T-helper 1 cell treated with Interleukin-12 subunit alpha and Interleukin-12 subunit beta and Interleukin-4 antibody, amounts not matched to agents 30 ng/mL and 1 ng/mL, for 36 hours (primary cell): Measurements from ENCODE around the gene HMG20B. TPM values are rescaled to one million over a fixed set of nuclear protein-coding genes. Genes with fewer than 3 reads are reported as not detected.

Experiments used
- intact Hi-C: fragments of 100-400 bp; cut with micrococcal nuclease; formaldehyde crosslinking; loops from one replicate; pipeline ENCODE4 v1.15.1; 2024
- total RNA-seq: library from RNA; stranded (reverse); gene quantifications from 2 replicates; pipeline ENCODE4 v1.2.3, GENCODE V29; 2022

Gene HMG20B
- total RNA-seq, 1 donor from 2014 or later, result 44.3 TPM

DNA sequence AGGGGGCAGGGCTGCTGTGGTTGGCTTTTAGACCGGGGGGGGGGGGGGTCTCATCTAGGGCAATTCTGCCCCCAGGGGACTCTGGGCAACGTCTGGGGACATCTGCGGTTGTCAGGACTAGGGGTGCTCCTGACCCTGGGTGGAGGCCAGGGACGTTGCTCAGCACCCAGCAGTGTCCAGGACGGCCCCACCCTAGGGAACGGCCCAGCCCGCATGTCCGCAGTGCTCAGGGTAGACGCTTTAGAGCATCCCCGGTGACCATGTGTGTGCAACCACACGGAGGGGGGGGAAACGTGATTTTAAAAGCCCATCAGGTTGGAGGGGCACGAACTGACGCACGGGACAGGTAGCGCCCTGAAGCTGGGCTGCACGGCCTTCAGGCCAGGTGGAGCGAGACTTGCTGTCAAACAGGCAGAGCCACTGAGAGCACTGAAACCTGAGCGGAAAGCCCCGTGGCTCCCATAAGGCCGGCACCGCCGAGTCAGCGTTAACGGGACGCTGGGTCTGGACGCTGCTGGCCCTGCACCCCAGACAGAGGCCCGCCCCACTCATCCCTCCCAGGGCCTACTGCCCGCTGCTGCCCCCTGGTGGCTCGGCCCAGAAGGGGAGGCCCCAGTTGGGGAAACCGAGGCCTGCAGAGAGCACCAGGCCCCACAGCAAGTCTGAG is 45.5 kb downstream of the HMG20B start:
- intact Hi-C loops, result loop anchor here (2.0 kb wide), 1 partner anchor 73 kb away; no protein-coding TSS in a partner anchor

GRCh38 chr19:3618811-3619630 is 46.3 kb downstream of the HMG20B start:
- intact Hi-C loops, result loop anchor here (2.0 kb wide), 1 partner anchor 74 kb away; no protein-coding TSS in a partner anchor

- intact Hi-C loops, result loop anchor here (2.0 kb wide), 1 partner anchor 75 kb away; no protein-coding TSS in a partner anchor
Measured at GRCh38 chr19:3619631-3620012, 46.9 kb downstream of the HMG20B start.

- intact Hi-C loops, result no loop called here
Measured at GRCh38 chr19:3620145-3620816, 47.5 kb downstream of the HMG20B start.

- intact Hi-C loops, result no loop called here
Measured at GRCh38 chr19:3620817-3621547, 48.2 kb downstream of the HMG20B start.

- intact Hi-C loops, result no loop called here
Measured at GRCh38 chr19:3621689-3622088, 48.9 kb downstream of the HMG20B start.

DNA sequence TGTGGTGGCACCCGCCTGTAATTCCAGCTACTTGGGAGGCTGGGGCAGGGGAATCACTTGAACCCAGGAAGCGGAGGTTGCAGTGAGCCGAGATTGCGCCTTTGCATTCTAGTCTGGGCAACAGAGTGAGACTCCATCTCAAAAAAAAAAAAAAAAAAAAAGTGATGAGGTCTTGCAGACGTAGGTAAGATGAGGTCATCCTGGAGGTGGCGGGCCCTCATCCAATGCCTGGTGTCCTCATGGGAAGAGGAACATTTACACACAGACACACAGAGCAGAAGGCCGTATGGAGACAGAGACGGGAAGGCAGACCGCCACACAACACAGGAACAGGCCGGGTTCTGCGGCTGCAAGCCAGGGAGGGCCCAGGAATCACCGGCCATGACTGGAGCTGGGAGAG is 49.5 kb downstream of the HMG20B start:
- intact Hi-C loops, result no loop called here

- intact Hi-C loops, result no loop called here
Measured at GRCh38 chr19:3623716-3624115, 51.0 kb downstream of the HMG20B start.

DNA sequence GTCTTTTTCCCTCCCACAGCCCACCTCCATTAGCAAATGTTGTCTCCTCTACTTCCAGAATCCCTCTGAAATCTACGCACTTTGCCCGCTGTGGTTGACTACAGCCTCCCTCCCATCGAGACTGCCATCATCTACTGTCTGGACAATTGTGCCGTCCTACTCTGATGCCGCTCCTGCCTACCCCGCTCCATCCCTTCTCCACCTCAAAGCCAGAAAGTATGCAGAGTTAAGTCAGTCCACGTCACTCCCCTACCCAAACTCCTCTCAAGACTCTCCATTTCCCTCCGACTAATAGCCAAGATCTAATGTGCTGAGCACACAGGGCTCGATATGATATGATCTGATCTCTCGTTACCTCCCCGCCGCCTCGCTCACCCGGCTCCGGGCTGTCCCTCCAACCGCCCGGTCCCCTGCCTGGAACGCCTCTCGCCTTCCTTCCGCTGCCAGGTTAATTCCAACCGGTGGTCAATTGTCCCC is 53.3 kb downstream of the HMG20B start:
- intact Hi-C loops, result loop anchor here (2.0 to 5.0 kb wide), 5 partner anchors 119 to 846 kb away; partner anchors contain the start of genes FZR1 and HDGFL2

DNA sequence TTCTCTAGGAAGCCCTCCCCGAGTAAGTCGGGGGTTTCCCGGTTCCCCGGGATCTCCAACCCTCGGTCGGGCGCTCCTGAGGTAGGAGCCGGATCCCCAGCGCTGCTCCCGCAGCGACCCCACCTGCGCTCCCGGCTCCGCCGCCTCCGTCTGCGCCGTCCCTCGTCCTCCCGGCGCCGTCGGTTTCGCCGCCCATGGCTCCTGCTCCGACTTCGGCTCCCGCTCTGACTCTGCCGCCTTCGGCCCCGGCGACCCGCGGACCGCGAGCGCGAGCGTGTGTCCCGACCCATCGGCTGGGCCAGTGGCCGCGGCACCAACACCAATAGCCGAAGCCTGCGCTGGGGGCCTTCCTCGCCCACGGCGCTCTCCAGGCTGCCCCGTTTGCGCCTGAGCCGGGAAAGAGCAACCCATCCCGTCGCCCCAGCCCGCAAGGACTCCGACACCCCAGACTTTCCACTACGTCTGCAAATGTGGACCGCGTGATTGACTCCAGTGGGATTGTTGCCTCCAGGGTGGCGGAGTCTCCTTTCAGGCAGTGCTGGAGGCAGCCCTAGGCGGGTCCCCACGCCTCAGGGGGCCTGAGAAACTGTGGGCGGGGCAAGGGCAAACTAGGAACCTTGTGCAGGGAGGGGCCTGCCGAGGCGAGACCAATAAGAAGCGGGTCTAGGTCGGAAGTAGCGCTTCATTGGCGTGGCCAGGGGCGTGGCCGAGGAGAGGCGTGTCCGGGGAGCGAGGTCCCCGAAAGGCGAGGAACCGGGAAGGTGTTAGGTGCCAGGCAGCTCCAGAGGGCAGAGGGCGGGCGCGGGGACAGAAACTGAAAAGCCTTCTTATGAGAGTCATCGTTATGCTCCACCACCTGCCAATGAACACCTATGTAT is 54.0 kb downstream of the HMG20B start, which contains the start of gene CACTIN:
Gene CACTIN, minus strand, starts transcription at position 318 of the 878 bp plus-strand sequence. Its CDS starts 28 bp downstream, at position 290.
- intact Hi-C loops, result loop anchor here (1.0 to 5.0 kb wide), 10 partner anchors 54 to 846 kb away; partner anchors contain the start of genes FZR1, HDGFL2, HMG20B and MFSD12

DNA sequence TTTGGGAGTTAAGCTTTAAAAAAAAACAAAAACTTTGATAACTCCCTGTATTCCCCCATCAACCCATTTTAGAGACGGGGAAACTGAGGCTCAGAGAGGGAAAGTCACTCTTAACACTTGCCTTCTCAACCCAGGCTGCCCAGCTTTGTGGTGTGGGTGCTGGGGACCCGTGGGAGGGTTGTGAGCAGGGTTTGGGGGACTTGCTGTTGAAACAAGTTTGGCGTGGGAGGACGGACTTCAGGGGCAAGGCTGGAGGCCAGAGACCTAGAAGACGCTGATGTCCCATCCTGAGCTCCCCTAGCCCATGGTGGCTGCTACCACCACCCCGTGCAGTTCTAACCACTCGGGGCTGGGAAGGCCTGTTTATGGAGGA is 54.6 kb downstream of the HMG20B start:
- intact Hi-C loops, result loop anchor here (1.0 to 5.0 kb wide), 10 partner anchors 55 to 845 kb away; partner anchors contain the start of genes FZR1, HDGFL2, HMG20B and MFSD12

Other genes starting within 250 kb of the HMG20B start
- gene NFIC, start 206.4 kb upstream of the HMG20B start, total RNA-seq, result 12.7 and 14.9 TPM in 2 replicates
- gene SMIM24, start 92.4 kb upstream of the HMG20B start, total RNA-seq, result 0.54 TPM in 1 of 2 replicates, not detected in the other
- not detected in 2 replicates for gene SMIM44, start 89.5 kb upstream of the HMG20B start, total RNA-seq
- gene DOHH, start 72.3 kb upstream of the HMG20B start, total RNA-seq, result 16.9 and 19.4 TPM in 2 replicates
- 63.0 and 63.1 TPM in 2 replicates for gene FZR1, start 66.6 kb upstream of the HMG20B start, total RNA-seq
- 5.0 and 7.6 TPM in 2 replicates for gene TEKTIP1, start 33.8 kb upstream of the HMG20B start, total RNA-seq
- 89.0 and 92.8 TPM in 2 replicates for gene MFSD12, start 15.4 kb upstream of the HMG20B start, total RNA-seq
- gene GIPC3, start 12.5 kb downstream of the HMG20B start, total RNA-seq, result 0.95 and 0.98 TPM in 2 replicates
- 0.39 and 1.1 TPM in 2 replicates for gene TBXA2R, start 33.9 kb downstream of the HMG20B start, total RNA-seq
- 35.4 and 39.2 TPM in 2 replicates for gene CACTIN, start 53.8 kb downstream of the HMG20B start, total RNA-seq
- 23.5 and 23.9 TPM in 2 replicates for gene PIP5K1C, start 127.5 kb downstream of the HMG20B start, total RNA-seq
- 1.3 and 1.5 TPM in 2 replicates for gene TJP3, start 135.4 kb downstream of the HMG20B start, total RNA-seq
- gene APBA3, start 188.7 kb downstream of the HMG20B start, total RNA-seq, result 63.4 and 67.9 TPM in 2 replicates
- gene MRPL54, start 189.7 kb downstream of the HMG20B start, total RNA-seq, result 93.9 and 94.5 TPM in 2 replicates
- not detected in 2 replicates for gene RAX2, start 199.3 kb downstream of the HMG20B start, total RNA-seq
- gene MATK, start 213.4 kb downstream of the HMG20B start, total RNA-seq, result 9.0 and 11.2 TPM in 2 replicates